ENCODE results near the gene LPP.

Gene LPP

DNA sequence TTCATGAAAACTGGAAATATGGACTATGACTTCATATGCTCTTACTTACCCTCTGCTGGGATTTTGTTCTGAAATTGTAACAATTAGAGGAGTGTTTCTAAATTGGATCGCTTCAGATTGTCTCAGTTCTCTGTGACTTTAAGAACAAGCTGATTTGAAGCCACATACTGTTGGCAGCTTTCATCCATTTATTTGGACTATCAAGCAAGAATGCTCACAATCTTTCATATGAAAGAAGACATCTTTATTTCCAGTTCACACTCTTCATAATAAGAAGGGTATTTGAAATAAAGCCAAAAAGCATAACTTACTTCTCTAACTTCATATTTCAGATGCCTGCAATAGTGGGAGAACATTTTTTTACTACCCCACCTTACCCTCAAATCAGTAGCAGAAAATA is 526.2 kb downstream of the LPP start:
- no peak overlapping the region for H3K4me3 ChIP-seq (ENCODE audit: low read depth, low read length)
- in situ Hi-C loops (cut with HindIII; ENCODE audit: low pct_ligation_motif_present, low sequenced_read_pairs): loop anchor here (25.0 kb wide), 1 partner anchor 943 kb away; the partner anchor contains the start of gene BCL6
- TF ChIP-seq, protein P1, sequence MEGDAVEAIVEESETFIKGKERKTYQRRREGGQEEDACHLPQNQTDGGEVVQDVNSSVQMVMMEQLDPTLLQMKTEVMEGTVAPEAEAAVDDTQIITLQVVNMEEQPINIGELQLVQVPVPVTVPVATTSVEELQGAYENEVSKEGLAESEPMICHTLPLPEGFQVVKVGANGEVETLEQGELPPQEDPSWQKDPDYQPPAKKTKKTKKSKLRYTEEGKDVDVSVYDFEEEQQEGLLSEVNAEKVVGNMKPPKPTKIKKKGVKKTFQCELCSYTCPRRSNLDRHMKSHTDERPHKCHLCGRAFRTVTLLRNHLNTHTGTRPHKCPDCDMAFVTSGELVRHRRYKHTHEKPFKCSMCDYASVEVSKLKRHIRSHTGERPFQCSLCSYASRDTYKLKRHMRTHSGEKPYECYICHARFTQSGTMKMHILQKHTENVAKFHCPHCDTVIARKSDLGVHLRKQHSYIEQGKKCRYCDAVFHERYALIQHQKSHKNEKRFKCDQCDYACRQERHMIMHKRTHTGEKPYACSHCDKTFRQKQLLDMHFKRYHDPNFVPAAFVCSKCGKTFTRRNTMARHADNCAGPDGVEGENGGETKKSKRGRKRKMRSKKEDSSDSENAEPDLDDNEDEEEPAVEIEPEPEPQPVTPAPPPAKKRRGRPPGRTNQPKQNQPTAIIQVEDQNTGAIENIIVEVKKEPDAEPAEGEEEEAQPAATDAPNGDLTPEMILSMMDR (IDR thresholded peaks at IDR 0.05; ENCODE audit: low read depth, low read length, missing control alignments): no peak
- H3K36me3 ChIP-seq (replicated peaks): no peaks in the 10 kb centered on the region
- H3K27ac ChIP-seq: no peak overlapping the region
- H3K27me3 ChIP-seq (replicated peaks): no peaks in the 10 kb centered on the region
- no peak for DNase-seq

DNA sequence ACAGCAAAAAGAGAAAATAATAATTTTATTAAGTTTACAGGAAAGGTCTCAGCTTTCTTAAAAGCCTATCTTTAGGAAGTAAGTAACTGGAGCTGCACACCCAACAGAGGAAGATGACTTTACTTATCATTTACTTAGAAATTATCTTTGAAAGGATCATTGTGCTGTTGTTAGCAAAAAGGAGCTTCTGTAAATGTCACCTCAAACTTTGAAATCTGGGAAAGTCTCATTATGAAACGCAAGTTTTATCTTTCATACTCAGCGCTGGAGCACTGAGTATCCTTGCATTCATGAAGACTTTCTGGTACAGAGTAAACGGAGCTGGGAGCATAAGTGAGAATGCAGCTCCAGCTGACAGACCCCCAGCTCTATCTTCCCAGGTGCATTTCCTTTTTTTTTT is 526.6 kb downstream of the LPP start:
- Histone ChIP-seq H3K4me3 (ENCODE audit: low read depth, low read length) (no peak overlapping the region), H3K27me3 (replicated peaks) (no peaks in the 10 kb centered on the region), H3K36me3 (replicated peaks) (no peaks in the 10 kb centered on the region), H3K27ac (no peak overlapping the region)
- in situ Hi-C loops (cut with HindIII; ENCODE audit: low pct_ligation_motif_present, low sequenced_read_pairs): loop anchor here (25.0 kb wide), 1 partner anchor 943 kb away; the partner anchor contains the start of gene BCL6
- TF ChIP-seq, protein P1 (IDR thresholded peaks at IDR 0.05; ENCODE audit: low read depth, low read length, missing control alignments): no peak
- no peak for DNase-seq

- TF ChIP-seq, protein P1 (IDR thresholded peaks at IDR 0.05; ENCODE audit: low read depth, low read length, missing control alignments): no peak
- DNase-seq: no peak
- H3K4me3 ChIP-seq (ENCODE audit: low read depth, low read length): no peak overlapping the region
- H3K27ac ChIP-seq: peak overlapping the region; percentile 75
- no peaks in the 10 kb centered on the region for H3K27me3 ChIP-seq (replicated peaks)
- in situ Hi-C loops (cut with HindIII; ENCODE audit: low pct_ligation_motif_present, low sequenced_read_pairs): loop anchor here (25.0 kb wide), 1 partner anchor 945 kb away; the partner anchor contains the start of gene BCL6
- no peaks in the 10 kb centered on the region for H3K36me3 ChIP-seq (replicated peaks)
Observed at GRCh38 chr3:188682316-188682715, 528.4 kb downstream of the LPP start.

DNA sequence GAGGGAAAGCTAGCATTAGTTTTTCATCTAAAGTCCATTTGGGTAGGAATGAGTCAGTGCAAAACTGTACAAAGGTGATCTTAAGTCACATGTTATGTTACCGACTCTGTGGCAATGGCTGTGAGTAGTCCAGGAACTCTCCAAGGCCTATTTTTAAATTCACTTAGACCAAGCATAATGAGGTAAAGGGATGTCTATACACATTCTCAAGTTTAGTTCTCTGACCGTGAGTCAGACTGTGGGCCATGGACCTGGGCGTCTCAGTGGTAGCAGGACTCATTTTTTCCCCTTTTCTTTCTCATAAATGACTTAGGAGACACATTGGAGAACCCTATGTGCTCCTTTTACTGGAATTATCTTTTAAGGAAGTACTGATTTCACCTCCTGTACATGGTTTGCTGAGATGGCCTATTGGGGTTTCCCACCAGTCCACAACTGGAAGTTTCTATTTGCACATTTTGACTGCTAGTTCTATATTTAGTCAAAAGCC is 529.1 kb downstream of the LPP start:
- in situ Hi-C loops (cut with HindIII; ENCODE audit: low pct_ligation_motif_present, low sequenced_read_pairs): loop anchor here (25.0 kb wide), 1 partner anchor 946 kb away; the partner anchor contains the start of gene BCL6
- TF ChIP-seq, protein P1 (IDR thresholded peaks at IDR 0.05; ENCODE audit: low read depth, low read length, missing control alignments): no peak

GRCh38 chr3:188684276-188684675 is 530.3 kb downstream of the LPP start:
- no peak for DNase-seq
- Histone ChIP-seq H3K4me3 (ENCODE audit: low read depth, low read length) (no peak overlapping the region), H3K27ac (no peak overlapping the region), H3K36me3 (replicated peaks) (no peaks in the 10 kb centered on the region), H3K27me3 (replicated peaks) (no peaks in the 10 kb centered on the region)
- TF ChIP-seq, protein P1 (IDR thresholded peaks at IDR 0.05; ENCODE audit: low read depth, low read length, missing control alignments): no peak
- in situ Hi-C loops (cut with HindIII; ENCODE audit: low pct_ligation_motif_present, low sequenced_read_pairs): loop anchor here (25.0 kb wide), 1 partner anchor 947 kb away; the partner anchor contains the start of gene BCL6

More for the DNA sequence above, 529.1 kb downstream of the LPP start:
- DNase-seq: peak; percentile 92
- Histone ChIP-seq H3K4me3 (ENCODE audit: low read depth, low read length) (no peak overlapping the region), H3K27me3 (replicated peaks) (no peaks in the 10 kb centered on the region), H3K36me3 (replicated peaks) (no peaks in the 10 kb centered on the region), H3K27ac (peak overlapping the region; percentile 75)

DNA sequence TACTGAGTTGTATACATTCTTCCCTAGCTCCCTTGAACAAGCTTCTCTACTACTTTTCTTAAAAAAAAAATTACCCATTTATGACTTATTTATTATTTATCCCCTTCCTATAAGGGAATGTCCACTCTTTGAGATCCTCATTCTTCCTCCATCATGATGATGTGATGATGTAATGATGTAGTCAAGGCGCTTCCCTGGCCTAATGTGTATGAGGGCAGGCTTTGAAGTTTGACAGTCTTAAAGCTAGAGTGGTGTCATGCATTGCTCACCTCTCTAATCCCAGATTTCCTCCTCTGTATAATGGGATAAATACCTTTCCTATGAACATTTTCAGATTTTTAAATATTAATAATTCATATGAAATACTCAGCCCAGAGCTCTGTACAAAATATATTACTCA is 531.8 kb downstream of the LPP start:
- TF ChIP-seq, protein P1 (IDR thresholded peaks at IDR 0.05; ENCODE audit: low read depth, low read length, missing control alignments): no peak

More for the DNA sequence above, 531.8 kb downstream of the LPP start:
- Histone ChIP-seq H3K27ac (no peak overlapping the region), H3K4me3 (ENCODE audit: low read depth, low read length) (no peak overlapping the region), H3K36me3 (replicated peaks) (no peaks in the 10 kb centered on the region), H3K27me3 (replicated peaks) (no peaks in the 10 kb centered on the region)
- no peak for DNase-seq
- in situ Hi-C loops (cut with HindIII; ENCODE audit: low pct_ligation_motif_present, low sequenced_read_pairs): loop anchor here (25.0 kb wide), 1 partner anchor 948 kb away; the partner anchor contains the start of gene BCL6
